T-cell (primary cell): ENCODE measurements around the gene LEFTY2. TPM values are rescaled to one million over a fixed set of nuclear protein-coding genes. Genes with fewer than 3 reads are reported as not detected.

Source experiments
- ATAC-seq, 4 experiments: fragments of 200-7000 bp in 3 of 4; fragments of 150-1000 bp in 1 of 4; cut with Tn5 transposase; replicated peaks in 1 of 4; 1 replicate in 3 of 4; 2 replicates in 1 of 4; pipeline ENCODE4 v1.10.0; 2021; ENCODE audit warnings: moderate library complexity in 3 of 4, mild to moderate bottlenecking in 2 of 4, moderate number of reproducible peaks in 1 of 4
- CTCF ChIA-PET, 2 donors: fragments of 300-600 bp; sonication (Branson Sonifier 250); formaldehyde crosslinking; loops; one replicate each; lab custom pipeline; 2022; ENCODE audit warnings: antibody characterized with exemption in 2 of 2; lab: Charles Lee
- POLR2A ChIA-PET, 2 donors: fragments of 300-600 bp; sonication (Branson Sonifier 250); formaldehyde crosslinking; loops; one replicate each; lab custom pipeline; 2022; ENCODE audit warnings: antibody characterized with exemption in 2 of 2; lab: Charles Lee
- DNase-seq, 35 experiments: peaks; one replicate each; pipeline versions ENCODE4 v3.0.0 to v3.0.0-alpha.2; 2013 to 2023
- H3K27ac ChIP-seq: one replicate; pipeline ENCODE4 v1.5.1; 2013; ENCODE audit warnings: low read length
- H3K27me3 ChIP-seq, 2 experiments: replicated peaks in 1 of 2; 1 replicate in 1 of 2; 2 replicates in 1 of 2; pipeline versions ENCODE4 v1.6.1 to v1.7.0; 2013; ENCODE audit warnings: low read length in 1 of 2, mixed read lengths in 1 of 2; ENCODE audit not compliant: control insufficient read depth in 2 of 2, insufficient read depth in 2 of 2; ENCODE audit errors: extremely low read depth in 1 of 2
- H3K36me3 ChIP-seq, 2 donors: 1 replicate in 1 of 2; 2 replicates in 1 of 2; pipeline versions ENCODE4 v1.6.1 to v1.7.0; 2013; ENCODE audit warnings: low read length in 1 of 2; ENCODE audit not compliant: control insufficient read depth in 2 of 2, insufficient read depth in 1 of 2; ENCODE audit errors: extremely low read depth in 1 of 2
- H3K4me1 ChIP-seq, 2 experiments: 1 replicate in 1 of 2; 2 replicates in 1 of 2; pipeline versions ENCODE4 v1.6.1 to v1.7.0; 2013; ENCODE audit warnings: low read length in 2 of 2, mixed read lengths in 1 of 2; ENCODE audit not compliant: insufficient read depth in 2 of 2, control insufficient read depth in 1 of 2; ENCODE audit errors: extremely low read depth in 1 of 2
- H3K4me3 ChIP-seq, 2 donors: 1 replicate in 1 of 2; 2 replicates in 1 of 2; pipeline versions ENCODE4 v1.5.1 to v1.7.0; 2013; ENCODE audit warnings: mild to moderate bottlenecking in 2 of 2, low read length in 1 of 2, moderate library complexity in 1 of 2; ENCODE audit not compliant: control insufficient read depth in 1 of 2; ENCODE audit errors: extremely low read depth in 1 of 2
- H3K9me3 ChIP-seq: 2 replicates; pipeline ENCODE4 v1.7.0; 2013
- H3K27ac Mint-ChIP-seq, 2 donors: one replicate each; pipeline ENCODE4 v1.8.0; 2020 to 2021; ENCODE audit warnings: mild to moderate bottlenecking in 2 of 2, mixed read lengths in 2 of 2
- H3K27me3 Mint-ChIP-seq, 2 donors: one replicate each; pipeline ENCODE4 v1.8.0; 2021 to 2022; ENCODE audit warnings: mixed read lengths in 2 of 2
- H3K36me3 Mint-ChIP-seq: one replicate; pipeline ENCODE4 v1.8.0; 2021; ENCODE audit warnings: mixed read lengths
- H3K4me1 Mint-ChIP-seq, 3 donors: one replicate each; pipeline ENCODE4 v1.8.0; 2020 to 2022; ENCODE audit warnings: mixed read lengths in 3 of 3, mild to moderate bottlenecking in 1 of 3
- H3K4me3 Mint-ChIP-seq, 3 donors: one replicate each; pipeline ENCODE4 v1.8.0; 2020 to 2022; ENCODE audit warnings: mild to moderate bottlenecking in 3 of 3, mixed read lengths in 3 of 3, moderate library complexity in 3 of 3
- H3K9me3 Mint-ChIP-seq, 3 donors: one replicate each; pipeline ENCODE4 v1.8.0; 2020 to 2022; ENCODE audit warnings: mixed read lengths in 3 of 3
- WGBS: methylation state at CpG from one replicate; pipeline ENCODE4 v1.1.5; 2013; ENCODE audit warnings: missing lambda C conversion rate; ENCODE audit not compliant: insufficient coverage; 5-methylcytosine and 5-hydroxymethylcytosine counted together
- total RNA-seq, 35 experiments: library from RNA in 6 of 35; stranded (reverse) in 6 of 35; fragments of 120-200 nt in 1 of 35; gene quantifications; one replicate each; pipeline versions ENCODE4 v1.2.1 to v1.2.4 and lab custom pipeline; 2013 to 2026

Gene LEFTY2
- total RNA-seq, 5 donors from 2014 or later (not counting 1 experiment from before 2014, with no cell fraction given), result 0.16 TPM; not detected in 4

DNA sequence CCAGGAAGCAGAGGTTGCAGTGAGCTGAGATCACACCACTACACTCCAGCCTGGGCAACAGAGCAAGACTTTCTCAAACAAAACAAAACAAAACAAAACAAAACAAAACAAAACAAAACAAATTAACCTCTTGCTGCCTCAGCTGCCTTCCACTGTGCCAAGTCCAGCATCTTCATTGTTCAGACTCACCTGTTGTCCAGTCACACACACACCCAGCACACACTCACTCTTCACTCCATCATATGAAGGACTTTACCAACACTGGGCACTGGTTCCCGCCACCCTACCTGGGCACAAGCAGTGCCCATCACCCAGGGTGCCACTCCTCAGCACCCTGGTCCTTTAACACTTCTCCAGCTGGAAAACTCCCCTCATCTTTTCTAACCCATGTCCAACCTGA is 31.5 kb downstream of the LEFTY2 start:
- H3K27me3 Mint-ChIP-seq, result no peaks in the 10 kb centered on the region
- POLR2A ChIA-PET, result no interaction called here
- Histone ChIP-seq H3K4me1 (peaks cover 17 to 33% of the 10 kb centered on the region in 2 experiments), H3K4me3 (no peak overlapping the region), H3K27ac (no peak overlapping the region), H3K36me3 (peaks cover 0 to 2% of the 10 kb centered on the region in 2 donors), H3K9me3 (no peaks in the 10 kb centered on the region), H3K27me3 (no peaks in the 10 kb centered on the region)
- peak overlapping the region in 1 of 3 donors; percentile 40 for H3K4me3 Mint-ChIP-seq
- peak overlapping the region; percentile 43 to 66 for H3K27ac Mint-ChIP-seq
- no peaks in the 10 kb centered on the region for H3K36me3 Mint-ChIP-seq
- H3K4me1 Mint-ChIP-seq, result peaks cover 40 to 45% (median 41%) of the 10 kb centered on the region in 3 donors
- ATAC-seq (no peak), DNase-seq (no peak)
- no peaks in the 10 kb centered on the region for H3K9me3 Mint-ChIP-seq
- 100% methylated on average over 1 of the region's 1 CpG for WGBS
- CTCF ChIA-PET, result interaction anchor here (0.6 to 1.2 kb wide), 5 partner anchors 26 to 427 kb away, joined by 3 to 6 read pairs (median 3); partner anchors contain the start of gene TMEM63A (in 1 of the 2)

DNA sequence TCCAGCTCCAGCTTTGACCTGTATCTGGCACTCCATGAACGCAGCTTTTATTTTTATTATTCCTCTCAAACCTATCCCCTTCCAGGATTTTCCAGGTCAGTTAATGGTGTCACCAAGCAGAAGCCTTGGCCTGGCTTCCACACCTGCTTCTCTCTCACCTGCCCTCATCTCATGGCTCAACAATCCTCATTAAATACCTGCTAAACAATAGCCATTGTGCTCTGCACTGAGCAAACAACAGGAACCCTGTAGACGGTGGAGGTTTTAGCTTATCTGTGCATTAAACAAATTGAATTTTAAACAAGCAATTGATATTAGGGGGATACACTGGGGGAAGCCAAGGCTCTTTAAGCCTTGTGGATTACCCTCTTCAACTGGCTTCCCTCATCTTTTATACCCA is 32.2 kb downstream of the LEFTY2 start:
- no peak overlapping the region for H3K4me3 Mint-ChIP-seq
- peaks cover 40 to 46% (median 45%) of the 10 kb centered on the region in 3 donors for H3K4me1 Mint-ChIP-seq
- no peaks in the 10 kb centered on the region for H3K27me3 ChIP-seq
- peaks cover 17 to 33% of the 10 kb centered on the region in 2 experiments for H3K4me1 ChIP-seq
- no peaks in the 10 kb centered on the region for H3K27me3 Mint-ChIP-seq
- CTCF ChIA-PET, result interaction anchor here (0.6 to 1.2 kb wide), 2 partner anchors 21 to 427 kb away, joined by 3 to 6 read pairs; no protein-coding TSS in a partner anchor
- no peak for ATAC-seq
- H3K27ac Mint-ChIP-seq, result peak overlapping the region in 1 of 2 donors; percentile 22
- H3K27ac ChIP-seq, result no peak overlapping the region
- H3K36me3 ChIP-seq, result peaks cover 0 to 2% of the 10 kb centered on the region in 2 donors
- POLR2A ChIA-PET, result no interaction called here
- no peak for DNase-seq
- 100% methylated on average over 1 of the region's 2 CpGs for WGBS
- H3K36me3 Mint-ChIP-seq, result no peaks in the 10 kb centered on the region
- H3K4me3 ChIP-seq, result no peak overlapping the region
- no peaks in the 10 kb centered on the region for H3K9me3 Mint-ChIP-seq
- H3K9me3 ChIP-seq, result no peaks in the 10 kb centered on the region

DNA sequence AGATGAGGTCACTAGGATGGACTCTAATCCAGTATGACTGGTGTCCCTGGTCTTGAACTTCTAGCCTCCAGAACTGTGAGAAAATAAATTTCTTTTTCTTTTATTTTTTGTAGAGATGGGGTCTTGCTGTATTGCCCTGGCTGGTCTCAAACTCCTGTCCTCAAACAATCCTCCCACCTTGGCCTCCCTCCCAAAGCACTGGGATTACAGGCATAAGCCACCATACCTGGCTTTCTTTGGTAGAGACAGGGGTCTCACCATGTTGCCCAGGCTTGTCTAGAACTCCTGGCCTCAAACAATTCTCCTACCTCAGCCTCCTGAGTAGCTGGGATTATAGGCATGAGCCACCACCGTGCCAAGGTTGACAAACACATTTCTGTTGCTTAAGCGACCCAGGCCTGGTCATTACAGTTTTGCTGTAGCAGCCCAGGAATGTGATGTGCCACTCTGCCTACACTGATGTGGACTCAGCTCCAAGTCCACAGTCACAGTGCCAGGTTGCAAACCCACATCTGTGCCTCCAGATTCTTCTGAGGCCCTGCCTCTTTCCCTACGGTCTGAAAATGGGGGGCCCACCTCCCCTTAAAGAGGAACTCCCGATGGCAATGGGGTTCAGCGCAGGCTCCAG is 32.9 kb downstream of the LEFTY2 start:
- ChIA-PET CTCF (interaction anchor here (0.6 to 1.2 kb wide), 2 partner anchors 22 to 426 kb away, joined by 3 to 6 read pairs; no protein-coding TSS in a partner anchor), POLR2A (no interaction called here)
- Mint-ChIP-seq H3K4me3 (no peak overlapping the region), H3K4me1 (peaks cover 40 to 49% (median 45%) of the 10 kb centered on the region in 3 donors), H3K36me3 (no peaks in the 10 kb centered on the region), H3K9me3 (no peaks in the 10 kb centered on the region), H3K27ac (peak overlapping the region in 1 of 2 donors; percentile 64), H3K27me3 (no peaks in the 10 kb centered on the region)
- no peak overlapping the region for H3K27ac ChIP-seq
- peaks cover 0 to 2% of the 10 kb centered on the region in 2 donors for H3K36me3 ChIP-seq
- no peaks in the 10 kb centered on the region for H3K27me3 ChIP-seq
- no peaks in the 10 kb centered on the region for H3K9me3 ChIP-seq
- H3K4me3 ChIP-seq, result no peak overlapping the region
- ATAC-seq (no peak), DNase-seq (no peak)
- WGBS, result 95% methylated on average over 5 of the region's 5 CpGs
- peaks cover 17 to 33% of the 10 kb centered on the region in 2 experiments for H3K4me1 ChIP-seq

DNA sequence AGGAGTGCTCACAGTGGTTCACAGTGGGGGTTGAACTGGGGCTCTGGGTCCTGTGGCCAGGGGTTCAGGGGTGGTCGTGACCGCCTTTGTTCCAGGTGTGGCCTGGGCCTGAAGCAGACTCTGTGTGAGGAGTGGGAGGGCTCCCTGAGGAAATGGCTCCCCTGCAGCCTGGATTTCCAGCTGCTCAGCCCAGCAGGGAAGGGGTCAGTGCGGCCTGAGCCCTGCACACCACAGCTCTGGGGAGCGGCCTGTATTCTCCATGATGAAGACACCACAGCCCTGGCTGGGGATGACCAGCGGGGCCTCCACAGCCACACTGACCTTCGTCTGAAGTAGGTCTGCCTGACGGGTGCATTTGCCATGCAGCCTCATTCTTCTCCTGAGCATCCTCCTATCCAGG is 33.7 kb downstream of the LEFTY2 start:
- Mint-ChIP-seq H3K27me3 (no peaks in the 10 kb centered on the region), H3K36me3 (no peaks in the 10 kb centered on the region), H3K4me3 (no peak overlapping the region), H3K27ac (peak overlapping the region in 1 of 2 donors; percentile 52), H3K4me1 (peaks cover 40 to 49% (median 46%) of the 10 kb centered on the region in 3 donors), H3K9me3 (no peaks in the 10 kb centered on the region)
- Histone ChIP-seq H3K9me3 (no peaks in the 10 kb centered on the region), H3K4me1 (peaks cover 17 to 33% of the 10 kb centered on the region in 2 experiments), H3K36me3 (no peaks in the 10 kb centered on the region), H3K4me3 (no peak overlapping the region), H3K27me3 (no peaks in the 10 kb centered on the region), H3K27ac (no peak overlapping the region)
- CTCF ChIA-PET, result no interaction called here
- POLR2A ChIA-PET, result interaction anchor here in 1 of 2 donors (0.5 kb wide), 1 partner anchor 24 kb away, joined by 3 read pairs; no protein-coding TSS in a partner anchor
- ATAC-seq (no peak), DNase-seq (no peak)
- 92% methylated on average over 6 of the region's 7 CpGs for WGBS

DNA sequence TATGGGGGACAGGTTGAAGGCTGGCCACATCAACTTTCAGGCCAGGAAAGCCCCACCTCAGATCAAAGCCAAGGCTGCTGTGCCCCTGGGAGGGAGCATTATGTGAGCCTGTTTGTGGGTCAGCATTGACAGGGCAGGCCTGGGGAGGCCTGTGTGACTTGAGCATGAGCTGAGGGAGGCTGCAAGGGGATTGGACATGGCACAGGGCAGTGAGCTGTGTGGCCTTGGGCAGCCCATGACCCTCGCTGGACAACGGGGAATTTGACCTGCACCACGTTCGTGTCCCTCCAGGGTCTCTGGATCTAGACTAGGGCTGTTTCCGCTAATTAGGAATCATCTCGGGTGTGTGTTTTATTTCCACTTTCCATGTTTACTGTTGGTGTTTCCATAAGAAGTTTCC is 34.6 kb downstream of the LEFTY2 start:
- WGBS, result 98% methylated on average over 6 of the region's 6 CpGs
- Histone ChIP-seq H3K36me3 (no peaks in the 10 kb centered on the region), H3K4me1 (peaks cover 17 to 28% of the 10 kb centered on the region in 2 experiments), H3K4me3 (no peak overlapping the region), H3K27ac (no peak overlapping the region), H3K27me3 (no peaks in the 10 kb centered on the region), H3K9me3 (no peaks in the 10 kb centered on the region)
- no peak overlapping the region for H3K4me3 Mint-ChIP-seq
- H3K27ac Mint-ChIP-seq, result peak overlapping the region in 1 of 2 donors; percentile 90
- POLR2A ChIA-PET, result interaction anchor here in 1 of 2 donors (0.6 kb wide), 1 partner anchor 25 kb away, joined by 4 read pairs; no protein-coding TSS in a partner anchor
- no peaks in the 10 kb centered on the region for H3K27me3 Mint-ChIP-seq
- no peak for ATAC-seq
- CTCF ChIA-PET, result interaction anchor here in 1 of 2 donors (1.1 to 1.6 kb wide), 2 partner anchors 9 to 25 kb away, joined by 3 to 5 read pairs; no protein-coding TSS in a partner anchor
- peaks cover 34 to 45% (median 41%) of the 10 kb centered on the region in 3 donors for H3K4me1 Mint-ChIP-seq
- DNase-seq, result no peak
- no peaks in the 10 kb centered on the region for H3K9me3 Mint-ChIP-seq
- H3K36me3 Mint-ChIP-seq, result no peaks in the 10 kb centered on the region

DNA sequence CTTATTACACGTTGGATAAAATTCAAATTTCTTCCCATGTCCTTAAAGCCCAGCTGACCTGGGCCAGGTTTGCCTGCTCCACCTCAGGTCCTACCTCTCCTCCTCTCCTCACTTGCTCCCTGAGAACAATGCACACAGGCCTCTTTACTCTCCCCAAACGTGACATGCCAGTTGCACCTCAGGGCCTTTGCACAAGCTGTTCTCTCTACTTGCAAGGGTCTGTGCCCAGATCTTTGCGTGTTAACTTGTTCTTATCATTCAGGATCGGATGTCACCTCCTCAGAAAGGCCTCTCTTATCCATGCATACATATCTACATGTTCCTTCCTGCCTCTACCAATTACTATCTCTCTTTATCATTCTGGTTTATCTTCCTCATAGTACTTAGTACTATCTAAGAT is 37.4 kb downstream of the LEFTY2 start:
- peak overlapping the region; percentile 47 to 73 for H3K27ac Mint-ChIP-seq
- Histone ChIP-seq H3K27ac (no peak overlapping the region), H3K36me3 (no peaks in the 10 kb centered on the region), H3K4me3 (no peak overlapping the region), H3K4me1 (peaks cover 7 to 18% of the 10 kb centered on the region in 2 experiments), H3K27me3 (no peaks in the 10 kb centered on the region), H3K9me3 (no peaks in the 10 kb centered on the region)
- ChIA-PET POLR2A (interaction anchor here in 1 of 2 donors (0.6 kb wide), 1 partner anchor 282 kb away, joined by 3 read pairs; no protein-coding TSS in a partner anchor), CTCF (no interaction called here)
- H3K4me1 Mint-ChIP-seq, result peaks cover 24 to 43% (median 35%) of the 10 kb centered on the region in 3 donors
- no peaks in the 10 kb centered on the region for H3K36me3 Mint-ChIP-seq
- WGBS, result 95% methylated on average over 4 of the region's 4 CpGs
- H3K9me3 Mint-ChIP-seq, result no peaks in the 10 kb centered on the region
- H3K27me3 Mint-ChIP-seq, result no peaks in the 10 kb centered on the region
- no peak overlapping the region for H3K4me3 Mint-ChIP-seq
- DNase-seq (no peak), ATAC-seq (no peak)
